ENCODE measurements around the gene HK1. TPM values are rescaled to one million over a fixed set of nuclear protein-coding genes. Genes with fewer than 3 reads are reported as not detected.

Gene HK1
- total RNA-seq, 4 donors from 2014 or later = 130 to 189 (median 142) TPM

DNA sequence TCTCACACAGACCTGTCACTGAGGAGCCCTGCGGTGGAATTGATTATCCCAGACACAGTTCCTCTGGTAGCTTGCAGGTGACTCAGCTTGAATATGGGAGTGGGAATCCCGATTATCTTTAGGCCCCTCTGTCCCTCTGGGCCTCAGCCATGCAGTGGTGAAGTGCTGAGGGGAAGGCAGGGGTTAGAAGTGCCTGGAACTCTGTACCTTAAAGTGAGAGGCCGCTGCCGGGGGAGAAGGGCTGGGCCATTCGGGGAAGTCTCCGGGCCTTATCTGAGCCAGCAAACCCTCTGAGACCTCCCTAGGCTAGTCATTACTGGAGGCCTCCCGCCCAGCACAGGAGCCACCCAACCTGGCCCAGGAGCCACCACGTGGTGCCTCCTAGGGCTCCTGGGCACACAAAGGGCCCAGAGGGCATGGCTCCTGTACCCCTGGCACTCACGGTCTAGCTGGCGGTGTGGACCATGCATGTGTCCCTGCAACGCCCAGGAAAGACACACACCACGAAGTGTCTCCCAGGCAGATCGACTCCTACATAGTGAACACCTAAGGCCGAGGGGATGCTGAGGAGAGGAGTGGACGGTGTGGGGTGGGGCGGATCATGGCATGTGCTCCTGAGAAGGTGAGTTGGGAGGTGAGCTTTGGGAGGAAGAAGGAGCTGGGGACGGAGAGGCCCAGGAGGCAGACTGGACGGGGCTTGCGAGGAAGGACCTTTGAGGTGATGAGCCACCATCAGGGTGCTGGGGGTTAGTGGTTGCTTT is 56.2 kb downstream of the HK1 start:
- no peak for DNase-seq
- intact Hi-C loops (cut with DNase I) = no loop called here
- Histone ChIP-seq H3K9me3 (no peaks in the 10 kb centered on the region), H3K4me1 (peaks cover 78 to 100% (median 85%) of the 10 kb centered on the region in 3 donors), H3K27ac (peak overlapping the region; percentile 84 to 91 (median 88)), H3K4me3 (peak overlapping the region in 2 of 4 donors; percentile 11 to 42), H3K27me3 (no peaks in the 10 kb centered on the region), H3K36me3 (peaks cover 0 to 22% (median 0%) of the 10 kb centered on the region in 3 donors)
- WGBS, 2 donors = 57 to 64% methylated on average over 7 to 9 of the region's 19 CpGs
- no peak for TF ChIP-seq POLR2A (IDR thresholded peaks at IDR 0.05)
- TF ChIP-seq, protein P1, sequence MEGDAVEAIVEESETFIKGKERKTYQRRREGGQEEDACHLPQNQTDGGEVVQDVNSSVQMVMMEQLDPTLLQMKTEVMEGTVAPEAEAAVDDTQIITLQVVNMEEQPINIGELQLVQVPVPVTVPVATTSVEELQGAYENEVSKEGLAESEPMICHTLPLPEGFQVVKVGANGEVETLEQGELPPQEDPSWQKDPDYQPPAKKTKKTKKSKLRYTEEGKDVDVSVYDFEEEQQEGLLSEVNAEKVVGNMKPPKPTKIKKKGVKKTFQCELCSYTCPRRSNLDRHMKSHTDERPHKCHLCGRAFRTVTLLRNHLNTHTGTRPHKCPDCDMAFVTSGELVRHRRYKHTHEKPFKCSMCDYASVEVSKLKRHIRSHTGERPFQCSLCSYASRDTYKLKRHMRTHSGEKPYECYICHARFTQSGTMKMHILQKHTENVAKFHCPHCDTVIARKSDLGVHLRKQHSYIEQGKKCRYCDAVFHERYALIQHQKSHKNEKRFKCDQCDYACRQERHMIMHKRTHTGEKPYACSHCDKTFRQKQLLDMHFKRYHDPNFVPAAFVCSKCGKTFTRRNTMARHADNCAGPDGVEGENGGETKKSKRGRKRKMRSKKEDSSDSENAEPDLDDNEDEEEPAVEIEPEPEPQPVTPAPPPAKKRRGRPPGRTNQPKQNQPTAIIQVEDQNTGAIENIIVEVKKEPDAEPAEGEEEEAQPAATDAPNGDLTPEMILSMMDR (IDR thresholded peaks at IDR 0.05) = no peak

DNA sequence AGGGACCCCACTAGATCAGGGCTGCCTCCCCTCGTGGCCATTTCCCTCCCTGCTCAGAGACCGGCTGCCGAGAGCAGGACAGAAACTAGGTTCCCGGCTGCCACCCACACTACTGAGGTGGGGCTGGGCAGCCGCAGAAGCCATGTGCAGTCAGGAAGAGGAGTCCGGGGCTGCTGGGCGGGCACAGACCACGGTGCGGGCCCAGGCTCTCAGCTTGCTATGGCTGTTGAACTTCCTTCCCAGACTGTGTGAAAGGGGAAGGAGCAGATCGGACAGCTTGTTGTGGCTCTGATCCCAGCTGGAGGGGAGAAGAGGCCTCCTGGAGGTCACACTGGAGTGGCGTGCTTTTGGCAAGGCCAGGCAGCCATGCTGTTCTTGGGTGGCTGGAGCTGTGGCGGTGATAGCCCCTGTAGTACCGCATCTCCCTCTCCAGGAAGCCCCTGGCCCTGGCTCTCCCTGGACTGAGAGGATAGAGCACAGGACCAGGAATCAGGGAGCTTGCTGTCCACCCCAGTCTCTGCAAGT is 56.8 kb downstream of the HK1 start:
- Histone ChIP-seq H3K27ac (peak overlapping the region; percentile 84 to 91 (median 88)), H3K4me3 (peak overlapping the region in 2 of 4 donors; percentile 11 to 42), H3K36me3 (peaks cover 0 to 16% (median 0%) of the 10 kb centered on the region in 3 donors), H3K4me1 (peaks cover 78 to 100% (median 91%) of the 10 kb centered on the region in 3 donors), H3K27me3 (no peaks in the 10 kb centered on the region), H3K9me3 (no peaks in the 10 kb centered on the region)
- 0% methylated on average over 2 of the region's 13 CpGs; no CpG with 5 or more reads in 1 of the 2 donors for WGBS, 2 donors
- intact Hi-C loops (cut with DNase I) = no loop called here
- no peak for TF ChIP-seq POLR2A (IDR thresholded peaks at IDR 0.05)
- TF ChIP-seq, protein P1 (IDR thresholded peaks at IDR 0.05) = no peak
- DNase-seq = no peak

DNA sequence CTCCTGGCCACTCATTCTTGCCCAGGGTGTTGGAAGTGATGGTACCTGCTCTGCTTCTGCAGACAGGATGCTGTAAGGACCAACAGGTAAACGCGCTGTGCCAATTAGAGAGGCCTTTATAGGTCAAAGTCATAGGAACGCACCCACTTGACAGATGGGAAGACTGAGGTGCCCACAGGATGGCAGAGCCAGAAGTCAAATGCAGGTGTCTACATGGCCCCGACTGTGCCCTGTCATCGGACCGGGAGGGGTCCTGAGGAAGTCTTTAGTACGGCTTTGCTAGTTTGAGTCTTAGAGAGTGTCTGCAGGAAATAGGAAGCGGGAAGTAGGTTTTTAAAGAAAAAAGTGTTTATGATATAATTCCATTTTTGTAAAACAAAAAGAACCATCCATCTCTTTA is 57.3 kb downstream of the HK1 start:
- intact Hi-C loops (cut with DNase I) = no loop called here
- peaks cover 0 to 11% (median 0%) of the 10 kb centered on the region in 3 donors for H3K36me3 ChIP-seq
- TF ChIP-seq, protein P1 (IDR thresholded peaks at IDR 0.05) = no peak
- TF ChIP-seq POLR2A (IDR thresholded peaks at IDR 0.05) = no peak
- H3K27ac ChIP-seq = peak overlapping the region; percentile 84 to 91 (median 88)
- no peaks in the 10 kb centered on the region for H3K27me3 ChIP-seq
- H3K4me1 ChIP-seq = peaks cover 79 to 100% (median 92%) of the 10 kb centered on the region in 3 donors
- no peaks in the 10 kb centered on the region for H3K9me3 ChIP-seq
- no peak for DNase-seq
- peak overlapping the region in 2 of 4 donors; percentile 11 to 42 for H3K4me3 ChIP-seq
- WGBS, 2 donors = 84 to 86% methylated on average over 6 of the region's 8 CpGs

DNA sequence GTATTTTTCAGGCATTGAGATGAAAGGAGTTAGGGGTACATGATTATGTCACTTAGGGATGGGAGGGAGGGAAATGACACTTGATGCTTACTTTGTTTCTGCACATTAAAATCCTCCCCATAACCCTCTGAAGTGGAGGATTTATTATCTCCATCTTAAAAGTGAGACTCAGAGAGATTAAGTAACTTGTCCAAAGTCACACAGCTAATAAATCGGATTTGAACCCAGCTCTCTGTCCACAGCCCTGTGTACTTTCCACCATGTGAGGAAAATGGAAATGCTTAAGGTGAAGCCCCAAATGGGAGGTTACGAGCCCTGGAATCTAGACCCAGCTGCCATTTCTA is 58.6 kb downstream of the HK1 start:
- Histone ChIP-seq H3K27ac (peak overlapping the region; percentile 83 to 91 (median 88)), H3K9me3 (no peaks in the 10 kb centered on the region), H3K36me3 (no peaks in the 10 kb centered on the region), H3K4me3 (peak overlapping the region in 1 of 4 donors; percentile 24), H3K27me3 (no peaks in the 10 kb centered on the region), H3K4me1 (peaks cover 89 to 100% (median 93%) of the 10 kb centered on the region in 3 donors)
- intact Hi-C loops (cut with DNase I) = no loop called here
- DNase-seq = no peak
- TF ChIP-seq POLR2A (IDR thresholded peaks at IDR 0.05) = no peak
- TF ChIP-seq, protein P1 (IDR thresholded peaks at IDR 0.05) = no peak
- WGBS, 2 donors = 52 to 64% methylated on average over 2 of the region's 2 CpGs
